GM12801 (cell line): ENCODE measurements around the gene MAB21L2.

Source experiments
- CTCF ChIP-seq: IDR thresholded peaks from one replicate; pipeline ENCODE4 v1.5.1; 2011; ENCODE audit warnings: control low read depth; ENCODE audit not compliant: insufficient read length; ENCODE audit errors: extremely low read depth

The MAB21L2 gene

GRCh38 chr4:150593996-150594395 is 12.0 kb downstream of the MAB21L2 start:
- TF ChIP-seq CTCF: no peak

- TF ChIP-seq CTCF: no peak
Measured at GRCh38 chr4:150598909-150599308, 17.0 kb downstream of the MAB21L2 start.

GRCh38 chr4:150599547-150599946 is 17.6 kb downstream of the MAB21L2 start:
- TF ChIP-seq CTCF: no peak

GRCh38 chr4:150600812-150601445 is 19.0 kb downstream of the MAB21L2 start:
- no peak for TF ChIP-seq CTCF

GRCh38 chr4:150609131-150609530 is 27.2 kb downstream of the MAB21L2 start:
- no peak for TF ChIP-seq CTCF

- TF ChIP-seq CTCF: no peak
Measured at GRCh38 chr4:150619042-150619441, 37.1 kb downstream of the MAB21L2 start.

- no peak for TF ChIP-seq CTCF
Measured at GRCh38 chr4:150624055-150624454, 42.1 kb downstream of the MAB21L2 start.
